H9 (cell line): ENCODE measurements around the gene PACSIN2. TPM values are rescaled to one million over a fixed set of nuclear protein-coding genes. Genes with fewer than 3 reads are reported as not detected.

Experiments
- DNase-seq: peaks from one replicate; pipeline ENCODE4 v3.0.0-alpha.2; 2017
- H2AFZ ChIP-seq: one replicate; pipeline ENCODE4 v1.6.1; 2013; ENCODE audit warnings: mild to moderate bottlenecking, low read length, control low read depth, moderate library complexity
- H2AK5ac ChIP-seq: 2 replicates; pipeline ENCODE4 v1.6.1; 2013; ENCODE audit warnings: low read length, control low read depth, mixed read lengths; ENCODE audit not compliant: insufficient read length
- H2BK120ac ChIP-seq: one replicate; pipeline ENCODE4 v1.6.1; 2013; ENCODE audit warnings: low read depth, mild to moderate bottlenecking, low read length, control low read depth, inconsistent platforms; ENCODE audit not compliant: poor library complexity, severe bottlenecking
- H2BK12ac ChIP-seq: 2 replicates; pipeline ENCODE4 v1.6.1; 2013; ENCODE audit warnings: low read length, control low read depth, mixed read lengths, low read depth; ENCODE audit not compliant: insufficient read length
- H2BK15ac ChIP-seq: 2 replicates; pipeline ENCODE4 v1.6.1; 2013; ENCODE audit warnings: low read depth, low read length, control low read depth
- H2BK20ac ChIP-seq: one replicate; pipeline ENCODE4 v1.6.1; 2013; ENCODE audit warnings: low read depth, mild to moderate bottlenecking, low read length, control low read depth, inconsistent platforms; ENCODE audit not compliant: poor library complexity, severe bottlenecking
- H2BK5ac ChIP-seq: 2 replicates; pipeline ENCODE4 v1.6.1; 2013; ENCODE audit warnings: low read length, control low read depth, mixed read lengths; ENCODE audit not compliant: insufficient read length
- H3K14ac ChIP-seq: 2 replicates; pipeline ENCODE4 v1.6.1; 2013; ENCODE audit warnings: low read length, control low read depth; ENCODE audit not compliant: insufficient read depth
- H3K18ac ChIP-seq: 2 replicates; pipeline ENCODE4 v1.6.1; 2013; ENCODE audit warnings: low read depth, mild to moderate bottlenecking, mixed read lengths, low read length, control low read depth; ENCODE audit not compliant: insufficient read length
- H3K23ac ChIP-seq: 2 replicates; pipeline ENCODE4 v1.6.1; 2013; ENCODE audit warnings: low read length, control low read depth, mixed read lengths, low read depth; ENCODE audit not compliant: insufficient read length
- H3K23me2 ChIP-seq: 2 replicates; pipeline ENCODE4 v1.6.1; 2013; ENCODE audit warnings: low read depth, mild to moderate bottlenecking, mixed read lengths, low read length, control low read depth; ENCODE audit not compliant: insufficient read length, poor library complexity, severe bottlenecking
- H3K27ac ChIP-seq: 2 replicates; pipeline ENCODE4 v1.5.1; 2013; ENCODE audit warnings: low read length, control low read depth, mixed read lengths, low read depth; ENCODE audit not compliant: insufficient read length
- H3K27me3 ChIP-seq: 2 replicates; pipeline ENCODE4 v1.6.1; 2013; ENCODE audit warnings: low read length, control low read depth, inconsistent platforms; ENCODE audit not compliant: insufficient read depth
- H3K4ac ChIP-seq: 2 replicates; pipeline ENCODE4 v1.6.1; 2013; ENCODE audit warnings: low read depth, mild to moderate bottlenecking, control low read depth, inconsistent platforms, low read length, moderate library complexity
- H3K4me1 ChIP-seq: 2 replicates; pipeline ENCODE4 v1.6.1; 2013; ENCODE audit warnings: low read length, control low read depth, inconsistent platforms; ENCODE audit not compliant: insufficient read depth
- H3K4me2 ChIP-seq: 2 replicates; pipeline ENCODE4 v1.6.1; 2013; ENCODE audit warnings: low read length, control low read depth, mixed read lengths; ENCODE audit not compliant: insufficient read length, insufficient read depth
- H3K56ac ChIP-seq: 2 replicates; pipeline ENCODE4 v1.6.1; 2013; ENCODE audit warnings: low read depth, mild to moderate bottlenecking, mixed read lengths, low read length, control low read depth; ENCODE audit not compliant: insufficient read length
- H3K79me1 ChIP-seq: 2 replicates; pipeline ENCODE4 v1.6.1; 2013; ENCODE audit warnings: low read depth, mild to moderate bottlenecking, moderate library complexity, low read length, control low read depth, inconsistent platforms; ENCODE audit not compliant: insufficient read depth, poor library complexity, severe bottlenecking
- H3K79me2 ChIP-seq: 2 replicates; pipeline ENCODE4 v1.6.1; 2013; ENCODE audit warnings: low read length, control low read depth, inconsistent platforms; ENCODE audit not compliant: insufficient read depth
- H3K9ac ChIP-seq: 2 replicates; pipeline ENCODE4 v1.6.1; 2013; ENCODE audit warnings: low read length, control low read depth, mixed read lengths; ENCODE audit not compliant: insufficient read length; ENCODE audit errors: extremely low read depth
- H3K9me3 ChIP-seq: one replicate; pipeline ENCODE4 v1.6.1; 2013; ENCODE audit warnings: low read depth, low read length, inconsistent platforms; ENCODE audit not compliant: control insufficient read depth
- H3T11ph ChIP-seq: one replicate; pipeline ENCODE4 v1.6.1; 2013; ENCODE audit warnings: mild to moderate bottlenecking, low read length, control low read depth, inconsistent platforms
- H4K20me1 ChIP-seq: one replicate; pipeline ENCODE4 v1.6.1; 2013; ENCODE audit not compliant: control insufficient read depth, insufficient read length, insufficient read depth
- H4K5ac ChIP-seq: 2 replicates; pipeline ENCODE4 v1.6.1; 2013; ENCODE audit warnings: low read depth, mild to moderate bottlenecking, mixed read lengths, low read length, control low read depth; ENCODE audit not compliant: insufficient read length
- H4K8ac ChIP-seq: replicated peaks from 2 replicates; pipeline ENCODE4 v1.6.1; 2013; ENCODE audit warnings: low read length, control low read depth, mixed read lengths, low read depth; ENCODE audit not compliant: insufficient read length
- H4K91ac ChIP-seq: 2 replicates; pipeline ENCODE4 v1.6.1; 2013; ENCODE audit warnings: low read depth, mild to moderate bottlenecking, moderate library complexity, mixed read lengths, low read length, control low read depth; ENCODE audit not compliant: insufficient read length
- H3K27ac Mint-ChIP-seq, 3 experiments: 2 replicates in 2 of 3; 3 replicates in 1 of 3; pipeline ENCODE4 v1.8.0; 2020 to 2021; ENCODE audit warnings: mixed read lengths in 3 of 3, mild to moderate bottlenecking in 1 of 3, moderate library complexity in 1 of 3
- H3K27me3 Mint-ChIP-seq: 2 replicates; pipeline ENCODE4 v1.8.0; 2021; ENCODE audit warnings: low read depth, mild to moderate bottlenecking, moderate library complexity, mixed read lengths
- H3K36me3 Mint-ChIP-seq, 3 experiments: 2 replicates in 2 of 3; 3 replicates in 1 of 3; pipeline ENCODE4 v1.8.0; 2020 to 2021; ENCODE audit warnings: low read depth in 3 of 3, mixed read lengths in 3 of 3; ENCODE audit not compliant: insufficient read depth in 1 of 3
- H3K4me1 Mint-ChIP-seq, 2 experiments: 2 replicates each; pipeline ENCODE4 v1.8.0; 2020; ENCODE audit warnings: mixed read lengths in 2 of 2
- H3K4me3 Mint-ChIP-seq, 2 experiments: 2 replicates in 1 of 2; 3 replicates in 1 of 2; pipeline ENCODE4 v1.8.0; 2020 to 2021; ENCODE audit warnings: mild to moderate bottlenecking in 2 of 2, mixed read lengths in 2 of 2, moderate library complexity in 1 of 2
- H3K9me3 Mint-ChIP-seq, 2 experiments: 2 replicates in 1 of 2; 3 replicates in 1 of 2; pipeline ENCODE4 v1.8.0; 2020; ENCODE audit warnings: mild to moderate bottlenecking in 2 of 2, mixed read lengths in 2 of 2, moderate library complexity in 1 of 2
- WGBS: extraction: QIAGEN DNeasy Blood & Tissue Kit; methylation state at CpG from one replicate; pipeline ENCODE4 v1.1.7; 2013; ENCODE audit warnings: missing lambda C conversion rate, low lambda C conversion rate, mixed read lengths; ENCODE audit not compliant: insufficient read length; ENCODE audit errors: extremely low coverage; 5-methylcytosine and 5-hydroxymethylcytosine counted together
- total RNA-seq: library from RNA; stranded (reverse); gene quantifications from 2 replicates; pipeline ENCODE4 v1.2.1, GENCODE V29; 2021
- TF ChIP-seq, protein P1 (sequence below): fragments of 200-600 bp; sonication (generic); conservative IDR thresholded peaks from 3 replicates; pipeline ENCODE4 v1.8.0; 2021; ENCODE audit warnings: antibody characterized with exemption, mild to moderate bottlenecking

The PACSIN2 gene
- total RNA-seq, 1 experiment from 2014 or later = 62.3 TPM

DNA sequence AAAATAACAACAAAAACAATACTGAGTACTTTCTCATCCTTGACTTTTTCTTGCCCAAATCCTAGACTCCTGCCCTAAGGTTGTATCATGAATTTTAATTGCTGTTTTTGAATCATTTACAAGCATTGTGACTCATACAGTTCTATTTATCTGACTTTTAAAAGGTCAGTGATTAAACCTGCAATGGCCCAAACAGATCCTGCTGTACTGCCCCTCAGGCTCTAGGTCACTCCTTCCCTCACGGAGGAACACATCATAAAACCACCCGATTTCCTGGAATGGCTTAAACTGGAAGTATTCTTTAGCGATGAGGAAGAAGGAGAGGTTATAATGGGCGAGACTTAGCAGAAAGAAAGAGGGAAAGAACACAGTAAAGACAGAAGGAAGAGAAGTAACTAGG lies 170.2 kb downstream of the PACSIN2 start:
- no peaks in the 10 kb centered on the region for H3K23me2 ChIP-seq
- Mint-ChIP-seq H3K4me3 (no peak overlapping the region), H3K4me1 (no peaks in the 10 kb centered on the region), H3K9me3 (no peaks in the 10 kb centered on the region; a peak in 1 of 5 replicates), H3K27ac (no peak overlapping the region; a peak in 1 of 7 replicates), H3K27me3 (no peaks in the 10 kb centered on the region), H3K36me3 (peaks cover 3 to 16% (median 10%) of the 10 kb centered on the region in 3 experiments; a peak in 6 of 7 replicates)
- H3K4me2 ChIP-seq = no peak overlapping the region
- no peaks in the 10 kb centered on the region for H3K9me3 ChIP-seq
- no peaks in the 10 kb centered on the region for H3K79me1 ChIP-seq
- no peak overlapping the region for H3K9ac ChIP-seq
- no peak overlapping the region for H2BK5ac ChIP-seq
- H2BK12ac ChIP-seq = no peak overlapping the region
- no peak overlapping the region for H4K5ac ChIP-seq
- no peaks in the 10 kb centered on the region for H3K27me3 ChIP-seq
- H3K27ac ChIP-seq = no peak overlapping the region
- TF ChIP-seq, protein P1, sequence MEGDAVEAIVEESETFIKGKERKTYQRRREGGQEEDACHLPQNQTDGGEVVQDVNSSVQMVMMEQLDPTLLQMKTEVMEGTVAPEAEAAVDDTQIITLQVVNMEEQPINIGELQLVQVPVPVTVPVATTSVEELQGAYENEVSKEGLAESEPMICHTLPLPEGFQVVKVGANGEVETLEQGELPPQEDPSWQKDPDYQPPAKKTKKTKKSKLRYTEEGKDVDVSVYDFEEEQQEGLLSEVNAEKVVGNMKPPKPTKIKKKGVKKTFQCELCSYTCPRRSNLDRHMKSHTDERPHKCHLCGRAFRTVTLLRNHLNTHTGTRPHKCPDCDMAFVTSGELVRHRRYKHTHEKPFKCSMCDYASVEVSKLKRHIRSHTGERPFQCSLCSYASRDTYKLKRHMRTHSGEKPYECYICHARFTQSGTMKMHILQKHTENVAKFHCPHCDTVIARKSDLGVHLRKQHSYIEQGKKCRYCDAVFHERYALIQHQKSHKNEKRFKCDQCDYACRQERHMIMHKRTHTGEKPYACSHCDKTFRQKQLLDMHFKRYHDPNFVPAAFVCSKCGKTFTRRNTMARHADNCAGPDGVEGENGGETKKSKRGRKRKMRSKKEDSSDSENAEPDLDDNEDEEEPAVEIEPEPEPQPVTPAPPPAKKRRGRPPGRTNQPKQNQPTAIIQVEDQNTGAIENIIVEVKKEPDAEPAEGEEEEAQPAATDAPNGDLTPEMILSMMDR = no peak
- no peak overlapping the region for H4K8ac ChIP-seq
- no peak overlapping the region for H3K23ac ChIP-seq
- H2BK120ac ChIP-seq = no peak overlapping the region
- no peaks in the 10 kb centered on the region for H4K20me1 ChIP-seq
- no peak overlapping the region for H2BK20ac ChIP-seq
- no peak overlapping the region for H3K18ac ChIP-seq
- H3K79me2 ChIP-seq = no peaks in the 10 kb centered on the region
- no peak overlapping the region for H2BK15ac ChIP-seq
- H3K14ac ChIP-seq = no peak overlapping the region
- no peak overlapping the region for H4K91ac ChIP-seq
- no peak overlapping the region for H3K56ac ChIP-seq
- H3K4ac ChIP-seq = no peak overlapping the region
- no peak overlapping the region for H2AFZ ChIP-seq
- WGBS = no CpG with 5 or more reads among the region's 4 CpGs
- DNase-seq = no peak
- no peak overlapping the region for H3T11ph ChIP-seq
- no peak overlapping the region for H2AK5ac ChIP-seq
- H3K4me1 ChIP-seq = no peaks in the 10 kb centered on the region
